GM21515 (cell line): ENCODE results near the gene CPEB1.
A peak's percentile ranks its signal among the peaks of the same experiment; 100 is the strongest.
"Not testable (repeated sequence)": the region's sequence is repeated elsewhere in the genome, so short reads cannot be mapped to it uniquely, and the experiment has no call there.

Source experiments
- ATAC-seq: cut with Tn5 transposase; IDR thresholded peaks from one replicate; pipeline ENCODE4 v1.9.1; 2021; ENCODE audit not compliant: unreplicated experiment

Gene CPEB1

GRCh38 chr15:82530606-82531379 lies 116.4 kb downstream of the CPEB1 start:
- peak; percentile 80 for ATAC-seq

- no peak for ATAC-seq
Observed at GRCh38 chr15:82530006-82530405, 117.2 kb downstream of the CPEB1 start.

GRCh38 chr15:82513587-82513986 lies 133.6 kb downstream of the CPEB1 start:
- not testable (repeated sequence) for ATAC-seq

GRCh38 chr15:82507693-82508092 lies 139.5 kb downstream of the CPEB1 start:
- not testable (repeated sequence) for ATAC-seq

- ATAC-seq, result not testable (repeated sequence)
Observed at GRCh38 chr15:82507087-82507486, 140.1 kb downstream of the CPEB1 start.

- ATAC-seq, result not testable (repeated sequence)
Observed at GRCh38 chr15:82505842-82506241, 141.3 kb downstream of the CPEB1 start.

GRCh38 chr15:82504074-82504473 lies 143.1 kb downstream of the CPEB1 start:
- ATAC-seq, result not testable (repeated sequence)

GRCh38 chr15:82502700-82503339 lies 144.3 kb downstream of the CPEB1 start:
- not testable (repeated sequence) for ATAC-seq

GRCh38 chr15:82500772-82501171 lies 146.4 kb downstream of the CPEB1 start:
- ATAC-seq, result not testable (repeated sequence)

- ATAC-seq, result not testable (repeated sequence)
Observed at GRCh38 chr15:82497978-82498377, 149.2 kb downstream of the CPEB1 start.
